ENCODE results near the gene CYFIP2.

DNA sequence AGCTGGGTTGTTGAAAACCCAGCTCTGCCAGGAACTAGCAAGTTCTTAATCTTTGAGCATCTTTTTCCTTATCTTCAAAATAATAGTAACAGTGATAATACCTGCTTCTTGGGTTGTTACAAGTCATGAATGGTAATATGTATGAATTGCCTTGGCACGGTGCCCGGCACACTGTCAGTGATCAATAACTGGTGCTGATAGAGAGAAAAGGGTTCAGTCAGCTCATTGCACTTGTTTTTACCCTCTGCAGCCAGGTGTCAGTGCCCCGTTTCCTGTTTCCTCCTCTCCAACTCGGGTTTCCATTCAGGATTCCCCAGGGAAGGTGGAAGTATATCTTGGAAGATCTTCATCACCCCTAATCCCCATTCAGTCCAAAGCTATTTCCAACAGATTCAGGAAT, 178.3 kb downstream of the CYFIP2 start:
- TF ChIP-seq, protein P1, sequence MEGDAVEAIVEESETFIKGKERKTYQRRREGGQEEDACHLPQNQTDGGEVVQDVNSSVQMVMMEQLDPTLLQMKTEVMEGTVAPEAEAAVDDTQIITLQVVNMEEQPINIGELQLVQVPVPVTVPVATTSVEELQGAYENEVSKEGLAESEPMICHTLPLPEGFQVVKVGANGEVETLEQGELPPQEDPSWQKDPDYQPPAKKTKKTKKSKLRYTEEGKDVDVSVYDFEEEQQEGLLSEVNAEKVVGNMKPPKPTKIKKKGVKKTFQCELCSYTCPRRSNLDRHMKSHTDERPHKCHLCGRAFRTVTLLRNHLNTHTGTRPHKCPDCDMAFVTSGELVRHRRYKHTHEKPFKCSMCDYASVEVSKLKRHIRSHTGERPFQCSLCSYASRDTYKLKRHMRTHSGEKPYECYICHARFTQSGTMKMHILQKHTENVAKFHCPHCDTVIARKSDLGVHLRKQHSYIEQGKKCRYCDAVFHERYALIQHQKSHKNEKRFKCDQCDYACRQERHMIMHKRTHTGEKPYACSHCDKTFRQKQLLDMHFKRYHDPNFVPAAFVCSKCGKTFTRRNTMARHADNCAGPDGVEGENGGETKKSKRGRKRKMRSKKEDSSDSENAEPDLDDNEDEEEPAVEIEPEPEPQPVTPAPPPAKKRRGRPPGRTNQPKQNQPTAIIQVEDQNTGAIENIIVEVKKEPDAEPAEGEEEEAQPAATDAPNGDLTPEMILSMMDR (IDR thresholded peaks at IDR 0.05) = no peak
- TF ChIP-seq POLR2A (IDR thresholded peaks at IDR 0.05) = no peak
